Measurements from ENCODE around the gene NPHP3. TPM values are rescaled to one million over a fixed set of nuclear protein-coding genes. Genes with fewer than 3 reads are reported as not detected.
A peak's percentile ranks its signal among the peaks of the same experiment; 100 is the strongest.

NPHP3 gene
- total RNA-seq, 2 experiments from 2014 or later: 14.2 to 15.9 TPM

GRCh38 chr3:132654721-132655120 lies 67.5 kb downstream of the NPHP3 start:
- intact Hi-C loops (cut with micrococcal nuclease): loop anchor here (5.0 kb wide), 1 partner anchor 112 kb away; no protein-coding TSS in a partner anchor
- ATAC-seq: no peak
- no peak for DNase-seq
- TF ChIP-seq CTCF (IDR thresholded peaks at IDR 0.05): no peak
- Mint-ChIP-seq H3K27me3 (no peaks in the 10 kb centered on the region), H3K27ac (no peak overlapping the region), H3K9me3 (no peaks in the 10 kb centered on the region), H3K4me1 (ENCODE audit: low read depth) (peaks cover 25% of the 10 kb centered on the region), H3K4me3 (no peak overlapping the region), H3K36me3 (ENCODE audit: low read depth) (peaks cover 4% of the 10 kb centered on the region)
- CTCF ChIA-PET: interaction anchor here (2.2 kb wide), 1 partner anchor 12 kb away, joined by 8 read pairs; no protein-coding TSS in a partner anchor
- POLR2A ChIA-PET: no interaction called here

GRCh38 chr3:132654190-132654589 lies 68.0 kb downstream of the NPHP3 start:
- DNase-seq (no peak), ATAC-seq (no peak)
- H3K36me3 Mint-ChIP-seq (ENCODE audit: low read depth): peaks cover 4% of the 10 kb centered on the region
- CTCF ChIA-PET: interaction anchor here (2.2 kb wide), 1 partner anchor 12 kb away, joined by 8 read pairs; no protein-coding TSS in a partner anchor
- no peaks in the 10 kb centered on the region for H3K27me3 Mint-ChIP-seq
- POLR2A ChIA-PET: no interaction called here
- peaks cover 25% of the 10 kb centered on the region for H3K4me1 Mint-ChIP-seq (ENCODE audit: low read depth)
- no peak overlapping the region for H3K4me3 Mint-ChIP-seq
- intact Hi-C loops (cut with micrococcal nuclease): no loop called here
- H3K27ac Mint-ChIP-seq: no peak overlapping the region
- TF ChIP-seq CTCF (IDR thresholded peaks at IDR 0.05): no peak
- H3K9me3 Mint-ChIP-seq: no peaks in the 10 kb centered on the region

GRCh38 chr3:132652640-132653270 lies 69.5 kb downstream of the NPHP3 start:
- ChIA-PET POLR2A (no interaction called here), CTCF (interaction anchor here (0.6 to 1.0 kb wide), 2 partner anchors 13 to 117 kb away, joined by 3 read pairs; no protein-coding TSS in a partner anchor)
- Mint-ChIP-seq H3K36me3 (ENCODE audit: low read depth) (peaks cover 4% of the 10 kb centered on the region), H3K27me3 (no peaks in the 10 kb centered on the region), H3K9me3 (no peaks in the 10 kb centered on the region), H3K4me1 (ENCODE audit: low read depth) (peaks cover 20% of the 10 kb centered on the region), H3K27ac (no peak overlapping the region), H3K4me3 (no peak overlapping the region)
- no peak for ATAC-seq
- no peak for DNase-seq
- no peak for TF ChIP-seq CTCF (IDR thresholded peaks at IDR 0.05)
- intact Hi-C loops (cut with micrococcal nuclease): no loop called here

- Mint-ChIP-seq H3K27me3 (no peaks in the 10 kb centered on the region), H3K9me3 (no peaks in the 10 kb centered on the region), H3K27ac (no peak overlapping the region), H3K4me3 (no peak overlapping the region), H3K36me3 (ENCODE audit: low read depth) (no peaks in the 10 kb centered on the region), H3K4me1 (ENCODE audit: low read depth) (peaks cover 6% of the 10 kb centered on the region)
- CTCF ChIA-PET: no interaction called here
- ATAC-seq (peak; percentile 75), DNase-seq (no peak)
- no peak for TF ChIP-seq CTCF (IDR thresholded peaks at IDR 0.05)
- intact Hi-C loops (cut with micrococcal nuclease): no loop called here
- POLR2A ChIA-PET: no interaction called here
Observed at GRCh38 chr3:132650153-132650552, 72.1 kb downstream of the NPHP3 start.

- ChIA-PET POLR2A (no interaction called here), CTCF (interaction anchor here (0.7 to 2.8 kb wide), 2 partner anchors 108 to 319 kb away, joined by 3 to 23 read pairs; no protein-coding TSS in a partner anchor)
- ATAC-seq: no peak
Observed at GRCh38 chr3:132645058-132645457, 77.2 kb downstream of the NPHP3 start.

More at GRCh38 chr3:132645058-132645457, 77.2 kb downstream of the NPHP3 start:
- Mint-ChIP-seq H3K4me1 (ENCODE audit: low read depth) (peaks cover 13% of the 10 kb centered on the region), H3K27ac (peak overlapping the region; percentile 68), H3K27me3 (no peaks in the 10 kb centered on the region), H3K4me3 (no peak overlapping the region), H3K36me3 (ENCODE audit: low read depth) (no peaks in the 10 kb centered on the region), H3K9me3 (no peaks in the 10 kb centered on the region)
- intact Hi-C loops (cut with micrococcal nuclease): loop anchor here (10.0 kb wide), 1 partner anchor 290 kb away; no protein-coding TSS in a partner anchor
- no peak for TF ChIP-seq CTCF (IDR thresholded peaks at IDR 0.05)
- no peak for DNase-seq

All from activated CD8-positive, alpha-beta T cell treated with anti-CD3 and anti-CD28 coated beads for 36 hours (primary cell).